ENCODE data around the gene EFCAB12. TPM values are rescaled to one million over a fixed set of nuclear protein-coding genes. Genes with fewer than 3 reads are reported as not detected.

EFCAB12 gene
- polyA plus RNA-seq, 2 of the 4 experiments (the other 2 are of a cell fraction) = 0.62 to 1.1 TPM

GRCh38 chr3:129448186-129448895 is 19.9 kb upstream of the EFCAB12 start (continued):
- TF ChIP-seq TFCP2L1 (CRISPR knock-in tag; IDR thresholded peaks at IDR 0.05) = no peak

DNA sequence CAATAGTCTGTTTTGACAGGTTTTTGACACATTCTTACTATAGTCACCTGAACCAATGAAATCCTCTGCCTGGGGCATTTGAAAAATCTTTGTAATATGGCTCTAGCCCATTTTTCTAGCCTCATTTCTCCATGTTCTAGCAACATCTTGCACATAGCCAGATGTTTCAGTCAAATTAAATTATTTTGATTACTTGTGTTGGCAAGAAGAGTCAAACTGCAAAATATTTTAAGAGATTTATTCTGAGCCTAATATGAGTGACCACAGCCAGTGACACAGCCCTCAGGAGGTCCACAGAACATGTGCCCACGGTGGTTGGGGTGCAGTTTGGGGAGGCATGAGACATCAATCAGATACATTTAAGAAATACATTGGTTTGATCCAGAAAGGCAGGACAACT is 18.5 kb upstream of the EFCAB12 start:
- H3K4me1 ChIP-seq = peaks cover 8% of the 10 kb centered on the region; the same call in 2 of the 3 replicates
- H3K27ac ChIP-seq = no peak overlapping the region
- H3K9me3 ChIP-seq = no peaks in the 10 kb centered on the region
- no peak for ATAC-seq
- H3K4me2 ChIP-seq = no peak overlapping the region
- no peak overlapping the region for H3K4me3 ChIP-seq
- 73% methylated on average over 1 of the region's 1 CpG for WGBS (ENCODE audit: missing lambda C conversion rate)
- no peak for FAIRE-seq
- POLR2A ChIA-PET = no interaction called here
- DNase-seq (ENCODE audit: low read depth in 1 of 2, low spot score in 1 of 2) = no peak
- CTCF ChIA-PET = no interaction called here
- no peak for TF ChIP-seq SMC3 (IDR thresholded peaks at IDR 0.05)
- no peak for TF ChIP-seq PHF8 (IDR thresholded peaks at IDR 0.05; ENCODE audit: borderline replicate concordance, low read depth)
- TF ChIP-seq, protein P1, sequence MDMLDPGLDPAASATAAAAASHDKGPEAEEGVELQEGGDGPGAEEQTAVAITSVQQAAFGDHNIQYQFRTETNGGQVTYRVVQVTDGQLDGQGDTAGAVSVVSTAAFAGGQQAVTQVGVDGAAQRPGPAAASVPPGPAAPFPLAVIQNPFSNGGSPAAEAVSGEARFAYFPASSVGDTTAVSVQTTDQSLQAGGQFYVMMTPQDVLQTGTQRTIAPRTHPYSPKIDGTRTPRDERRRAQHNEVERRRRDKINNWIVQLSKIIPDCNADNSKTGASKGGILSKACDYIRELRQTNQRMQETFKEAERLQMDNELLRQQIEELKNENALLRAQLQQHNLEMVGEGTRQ (IDR thresholded peaks at IDR 0.05) = no peak
- TF ChIP-seq EHF (CRISPR knock-in tag; IDR thresholded peaks at IDR 0.05) = no peak
- no peak for TF ChIP-seq RNF2 (IDR thresholded peaks at IDR 0.05; ENCODE audit: borderline replicate concordance, low read depth)
- TF ChIP-seq POLR2A (IDR thresholded peaks at IDR 0.05; ENCODE audit: low read length) = no peak
- TF ChIP-seq FOSB (CRISPR knock-in tag; IDR thresholded peaks at IDR 0.05) = no peak
- no peak for TF ChIP-seq FOXS1 (CRISPR knock-in tag; IDR thresholded peaks at IDR 0.05)

DNA sequence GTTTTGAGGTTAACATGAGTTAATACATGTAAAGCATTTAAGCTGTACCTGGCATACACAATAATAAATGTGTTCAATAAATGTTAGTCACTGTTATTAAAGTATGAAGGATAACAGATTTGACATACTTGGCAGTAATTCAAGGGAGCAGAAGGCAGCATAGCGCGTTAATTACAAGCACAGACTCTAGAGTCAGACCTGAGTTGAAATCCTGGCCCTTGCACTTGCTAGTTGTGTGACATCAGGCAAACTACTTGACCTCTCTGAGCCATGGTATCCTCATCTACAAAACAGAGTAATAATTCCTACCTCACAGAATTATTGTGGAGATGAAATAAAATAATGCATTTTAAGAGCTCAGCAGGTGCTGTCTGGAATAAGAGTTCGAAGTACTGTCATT is 17.0 kb upstream of the EFCAB12 start:
- Histone ChIP-seq H3K4me3 (no peak overlapping the region), H3K9me3 (no peaks in the 10 kb centered on the region), H3K4me2 (no peak overlapping the region), H3K4me1 (peaks cover 19% of the 10 kb centered on the region; the same call in 2 of the 3 replicates), H3K27ac (no peak overlapping the region)
- no peak for DNase-seq (ENCODE audit: low read depth in 1 of 2, low spot score in 1 of 2)
- 92% methylated on average over 3 of the region's 3 CpGs for WGBS (ENCODE audit: missing lambda C conversion rate)
- CTCF ChIA-PET = no interaction called here
- FAIRE-seq = no peak
- ATAC-seq = no peak
- no peak for TF ChIP-seq BHLHE40 (IDR thresholded peaks at IDR 0.05; ENCODE audit: low read depth, low read length)
- no peak for TF ChIP-seq JUNB (IDR thresholded peaks at IDR 0.05)
- no peak for TF ChIP-seq KDM1A (IDR thresholded peaks at IDR 0.05; ENCODE audit: low read depth)
- TF ChIP-seq, protein P2, sequence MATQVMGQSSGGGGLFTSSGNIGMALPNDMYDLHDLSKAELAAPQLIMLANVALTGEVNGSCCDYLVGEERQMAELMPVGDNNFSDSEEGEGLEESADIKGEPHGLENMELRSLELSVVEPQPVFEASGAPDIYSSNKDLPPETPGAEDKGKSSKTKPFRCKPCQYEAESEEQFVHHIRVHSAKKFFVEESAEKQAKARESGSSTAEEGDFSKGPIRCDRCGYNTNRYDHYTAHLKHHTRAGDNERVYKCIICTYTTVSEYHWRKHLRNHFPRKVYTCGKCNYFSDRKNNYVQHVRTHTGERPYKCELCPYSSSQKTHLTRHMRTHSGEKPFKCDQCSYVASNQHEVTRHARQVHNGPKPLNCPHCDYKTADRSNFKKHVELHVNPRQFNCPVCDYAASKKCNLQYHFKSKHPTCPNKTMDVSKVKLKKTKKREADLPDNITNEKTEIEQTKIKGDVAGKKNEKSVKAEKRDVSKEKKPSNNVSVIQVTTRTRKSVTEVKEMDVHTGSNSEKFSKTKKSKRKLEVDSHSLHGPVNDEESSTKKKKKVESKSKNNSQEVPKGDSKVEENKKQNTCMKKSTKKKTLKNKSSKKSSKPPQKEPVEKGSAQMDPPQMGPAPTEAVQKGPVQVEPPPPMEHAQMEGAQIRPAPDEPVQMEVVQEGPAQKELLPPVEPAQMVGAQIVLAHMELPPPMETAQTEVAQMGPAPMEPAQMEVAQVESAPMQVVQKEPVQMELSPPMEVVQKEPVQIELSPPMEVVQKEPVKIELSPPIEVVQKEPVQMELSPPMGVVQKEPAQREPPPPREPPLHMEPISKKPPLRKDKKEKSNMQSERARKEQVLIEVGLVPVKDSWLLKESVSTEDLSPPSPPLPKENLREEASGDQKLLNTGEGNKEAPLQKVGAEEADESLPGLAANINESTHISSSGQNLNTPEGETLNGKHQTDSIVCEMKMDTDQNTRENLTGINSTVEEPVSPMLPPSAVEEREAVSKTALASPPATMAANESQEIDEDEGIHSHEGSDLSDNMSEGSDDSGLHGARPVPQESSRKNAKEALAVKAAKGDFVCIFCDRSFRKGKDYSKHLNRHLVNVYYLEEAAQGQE (IDR thresholded peaks at IDR 0.05) = no peak
- TF ChIP-seq EHMT2 (IDR thresholded peaks at IDR 0.05; ENCODE audit: low read depth) = no peak
- no peak for TF ChIP-seq RCOR1 (IDR thresholded peaks at IDR 0.05; ENCODE audit: low read depth, low read length)
- no peak for TF ChIP-seq MAZ (IDR thresholded peaks at IDR 0.05; ENCODE audit: borderline replicate concordance, low read depth, low read length)
- TF ChIP-seq CBX8 (IDR thresholded peaks at IDR 0.05) = no peak
- no peak for TF ChIP-seq NPAS2 (CRISPR knock-in tag; IDR thresholded peaks at IDR 0.05; ENCODE audit: borderline replicate concordance)
- TF ChIP-seq, protein P3, sequence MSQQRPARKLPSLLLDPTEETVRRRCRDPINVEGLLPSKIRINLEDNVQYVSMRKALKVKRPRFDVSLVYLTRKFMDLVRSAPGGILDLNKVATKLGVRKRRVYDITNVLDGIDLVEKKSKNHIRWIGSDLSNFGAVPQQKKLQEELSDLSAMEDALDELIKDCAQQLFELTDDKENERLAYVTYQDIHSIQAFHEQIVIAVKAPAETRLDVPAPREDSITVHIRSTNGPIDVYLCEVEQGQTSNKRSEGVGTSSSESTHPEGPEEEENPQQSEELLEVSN (IDR thresholded peaks at IDR 0.05; ENCODE audit: borderline replicate concordance, low read depth) = no peak
- no peak for TF ChIP-seq RARB (CRISPR knock-in tag; IDR thresholded peaks at IDR 0.05)
- no peak for TF ChIP-seq EHF (CRISPR knock-in tag; IDR thresholded peaks at IDR 0.05)
- POLR2A ChIA-PET = no interaction called here

All from A549 (cell line).